Measurements from ENCODE around the gene TNFSF11.

DNA sequence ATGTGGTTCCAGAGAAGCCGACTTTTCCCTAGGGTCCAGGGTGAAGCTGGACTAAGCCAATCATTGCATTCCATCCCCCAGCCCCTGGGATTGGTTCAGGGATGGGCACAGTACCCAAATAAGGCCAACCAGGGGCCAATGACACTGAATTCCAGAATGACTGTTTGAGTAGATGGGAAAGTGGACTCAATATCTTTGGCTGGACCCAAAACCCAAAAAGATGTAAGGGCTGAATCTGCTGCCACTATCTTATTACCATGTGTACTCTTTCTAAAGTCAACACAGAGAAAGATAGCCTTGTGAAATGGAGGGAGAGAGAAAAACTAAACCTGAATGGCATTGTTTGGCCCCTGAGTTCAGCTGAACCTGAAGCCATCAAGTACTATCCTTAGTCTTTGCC is 39.2 kb upstream of the TNFSF11 start:
- TF ChIP-seq, protein P1, sequence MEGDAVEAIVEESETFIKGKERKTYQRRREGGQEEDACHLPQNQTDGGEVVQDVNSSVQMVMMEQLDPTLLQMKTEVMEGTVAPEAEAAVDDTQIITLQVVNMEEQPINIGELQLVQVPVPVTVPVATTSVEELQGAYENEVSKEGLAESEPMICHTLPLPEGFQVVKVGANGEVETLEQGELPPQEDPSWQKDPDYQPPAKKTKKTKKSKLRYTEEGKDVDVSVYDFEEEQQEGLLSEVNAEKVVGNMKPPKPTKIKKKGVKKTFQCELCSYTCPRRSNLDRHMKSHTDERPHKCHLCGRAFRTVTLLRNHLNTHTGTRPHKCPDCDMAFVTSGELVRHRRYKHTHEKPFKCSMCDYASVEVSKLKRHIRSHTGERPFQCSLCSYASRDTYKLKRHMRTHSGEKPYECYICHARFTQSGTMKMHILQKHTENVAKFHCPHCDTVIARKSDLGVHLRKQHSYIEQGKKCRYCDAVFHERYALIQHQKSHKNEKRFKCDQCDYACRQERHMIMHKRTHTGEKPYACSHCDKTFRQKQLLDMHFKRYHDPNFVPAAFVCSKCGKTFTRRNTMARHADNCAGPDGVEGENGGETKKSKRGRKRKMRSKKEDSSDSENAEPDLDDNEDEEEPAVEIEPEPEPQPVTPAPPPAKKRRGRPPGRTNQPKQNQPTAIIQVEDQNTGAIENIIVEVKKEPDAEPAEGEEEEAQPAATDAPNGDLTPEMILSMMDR (IDR thresholded peaks at IDR 0.05; ENCODE audit: extremely low read depth in 1 of 2, insufficient read depth in 1 of 2, low read depth in 1 of 2, low read length in 2 of 2) = no peak
- TF ChIP-seq MYC (IDR thresholded peaks at IDR 0.05; ENCODE audit: low read depth, low read length) (no peak), POLR2A (IDR thresholded peaks at IDR 0.05; ENCODE audit: low read depth, low read length) (no peak), POLR2AphosphoS5 (IDR thresholded peaks at IDR 0.05; ENCODE audit: insufficient read depth, low read depth, low read length) (no peak), EZH2 (IDR thresholded peaks at IDR 0.05; ENCODE audit: borderline replicate concordance, low read depth, low read length, severe bottlenecking) (no peak), JUN (IDR thresholded peaks at IDR 0.05; ENCODE audit: borderline replicate concordance, insufficient read depth, insufficient read length, low read depth) (no peak)
- TF ChIP-seq, protein P2, sequence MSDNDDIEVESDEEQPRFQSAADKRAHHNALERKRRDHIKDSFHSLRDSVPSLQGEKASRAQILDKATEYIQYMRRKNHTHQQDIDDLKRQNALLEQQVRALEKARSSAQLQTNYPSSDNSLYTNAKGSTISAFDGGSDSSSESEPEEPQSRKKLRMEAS (IDR thresholded peaks at IDR 0.05; ENCODE audit: insufficient read depth, insufficient read length) = no peak
